ENCODE measurements around the gene ELL. TPM values are rescaled to one million over a fixed set of nuclear protein-coding genes. Genes with fewer than 3 reads are reported as not detected.

Gene ELL
- total RNA-seq, 1 donor from 2014 or later = 25.3 TPM

GRCh38 chr19:18418483-18419194 is 103.2 kb downstream of the ELL start:
- peaks cover 89% of the 10 kb centered on the region for H3K4me1 ChIP-seq
- TF ChIP-seq POLR2A (IDR thresholded peaks at IDR 0.05) = no peak
- TF ChIP-seq POLR2AphosphoS5 (IDR thresholded peaks at IDR 0.05; ENCODE audit: insufficient read depth in 1 of 2, low read depth in 1 of 2) = peak in 1 of 2 donors; percentile 13
- no peak for TF ChIP-seq CTCF (IDR thresholded peaks at IDR 0.05)
- no peaks in the 10 kb centered on the region for H3K9me3 ChIP-seq
- peak overlapping the region; percentile 66 to 76 for H3K4me3 ChIP-seq
- peak overlapping the region; percentile 97 for H3K27ac ChIP-seq
- H3K27me3 ChIP-seq = no peaks in the 10 kb centered on the region
- intact Hi-C loops (cut with DNase I) = no loop called here
- DNase-seq (ENCODE audit: extremely low spot score in 2 of 2) = no peak
- no peaks in the 10 kb centered on the region for H3K36me3 ChIP-seq

GRCh38 chr19:18418029-18418482 is 103.8 kb downstream of the ELL start:
- DNase-seq (ENCODE audit: extremely low spot score in 2 of 2) = no peak
- Histone ChIP-seq H3K9me3 (no peaks in the 10 kb centered on the region), H3K4me3 (peak overlapping the region; percentile 48 to 66), H3K27ac (peak overlapping the region; percentile 97), H3K4me1 (peaks cover 83% of the 10 kb centered on the region), H3K27me3 (no peaks in the 10 kb centered on the region), H3K36me3 (no peaks in the 10 kb centered on the region)
- intact Hi-C loops (cut with DNase I) = no loop called here
- TF ChIP-seq POLR2A (IDR thresholded peaks at IDR 0.05) (no peak), CTCF (IDR thresholded peaks at IDR 0.05) (no peak), POLR2AphosphoS5 (IDR thresholded peaks at IDR 0.05; ENCODE audit: insufficient read depth in 1 of 2, low read depth in 1 of 2) (no peak)

- no peak for DNase-seq (ENCODE audit: extremely low spot score in 2 of 2)
These were observed 104.4 kb downstream of the ELL start for GRCh38 chr19:18417250-18418028.

GRCh38 chr19:18416778-18417249 is 105.1 kb downstream of the ELL start:
- intact Hi-C loops (cut with DNase I) = loop anchor here (2.0 kb wide), 1 partner anchor 136 kb away; the partner anchor contains the start of gene JUND
- Histone ChIP-seq H3K4me1 (peaks cover 71% of the 10 kb centered on the region), H3K36me3 (no peaks in the 10 kb centered on the region), H3K27ac (peak overlapping the region; percentile 97), H3K4me3 (peak overlapping the region; percentile 48 to 66), H3K27me3 (no peaks in the 10 kb centered on the region), H3K9me3 (no peaks in the 10 kb centered on the region)
- DNase-seq (ENCODE audit: extremely low spot score in 2 of 2) = no peak
- TF ChIP-seq CTCF (IDR thresholded peaks at IDR 0.05) = no peak
- TF ChIP-seq POLR2A (IDR thresholded peaks at IDR 0.05) = peak in 1 of 2 donors; percentile 15
- TF ChIP-seq POLR2AphosphoS5 (IDR thresholded peaks at IDR 0.05; ENCODE audit: insufficient read depth in 1 of 2, low read depth in 1 of 2) = peak in 1 of 2 donors; percentile 86

More at GRCh38 chr19:18417250-18418028, 104.4 kb downstream of the ELL start:
- intact Hi-C loops (cut with DNase I) = loop anchor here (2.0 kb wide), 1 partner anchor 137 kb away; the partner anchor contains the start of gene JUND
- Histone ChIP-seq H3K9me3 (no peaks in the 10 kb centered on the region), H3K4me1 (peaks cover 77% of the 10 kb centered on the region), H3K27me3 (no peaks in the 10 kb centered on the region), H3K27ac (peak overlapping the region; percentile 97), H3K36me3 (no peaks in the 10 kb centered on the region), H3K4me3 (peak overlapping the region; percentile 48 to 66)
- TF ChIP-seq CTCF (IDR thresholded peaks at IDR 0.05) = no peak
- peak in 1 of 2 donors; percentile 65 for TF ChIP-seq POLR2A (IDR thresholded peaks at IDR 0.05)
- TF ChIP-seq POLR2AphosphoS5 (IDR thresholded peaks at IDR 0.05; ENCODE audit: insufficient read depth in 1 of 2, low read depth in 1 of 2) = peak in 1 of 2 donors; percentile 80
